ENCODE data around the gene MYH15. TPM values are rescaled to one million over a fixed set of nuclear protein-coding genes. Genes with fewer than 3 reads are reported as not detected.

MYH15 gene
- polyA plus RNA-seq, 3 donors: not detected

DNA sequence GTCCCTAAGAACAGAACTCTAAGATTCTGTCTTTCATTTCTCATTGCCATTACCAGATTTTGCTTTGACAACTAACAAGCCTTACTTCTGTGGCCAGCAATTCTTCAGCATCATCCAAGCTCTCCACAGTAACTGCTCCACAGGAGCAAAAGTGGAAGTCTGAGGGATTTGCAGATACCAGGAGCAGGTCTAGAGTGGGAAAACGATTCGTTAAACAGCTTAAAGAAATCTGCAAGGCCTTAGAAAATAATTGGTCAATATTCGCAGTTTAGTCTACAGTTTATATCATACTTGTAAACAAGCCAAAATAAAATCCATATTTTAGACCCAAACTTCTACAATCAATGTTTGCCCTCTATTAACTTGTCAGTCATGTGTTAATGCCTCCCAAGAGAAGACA, 24.1 kb downstream of the MYH15 start:
- no peaks in the 10 kb centered on the region for H3K9me3 Mint-ChIP-seq
- no peaks in the 10 kb centered on the region for H3K4me1 ChIP-seq (ENCODE audit: control insufficient read depth in 1 of 2, insufficient read depth in 2 of 2, low read length in 2 of 2)
- intact Hi-C loops (cut with micrococcal nuclease): no loop called here
- H3K9ac ChIP-seq (ENCODE audit: insufficient read depth, low read length, poor library complexity, severe bottlenecking): no peak overlapping the region
- no peak overlapping the region for H3K27ac ChIP-seq (ENCODE audit: low read depth in 1 of 2, low read length in 2 of 2)
- no peaks in the 10 kb centered on the region for H3K9me3 ChIP-seq (replicated peaks in 1 of 2; ENCODE audit: control insufficient read depth in 1 of 2, insufficient read depth in 1 of 2, low read length in 2 of 2)
- no peaks in the 10 kb centered on the region for H3K27me3 ChIP-seq (ENCODE audit: control insufficient read depth in 2 of 2, insufficient read depth in 2 of 2, low read length in 2 of 2)
- H3K79me2 ChIP-seq (ENCODE audit: insufficient read depth, low read length): no peaks in the 10 kb centered on the region
- H3K4me2 ChIP-seq (replicated peaks; ENCODE audit: extremely low read depth, low read length, poor library complexity, severe bottlenecking): no peak overlapping the region
- WGBS (ENCODE audit: insufficient coverage): 83% methylated on average over 2 of the region's 3 CpGs
- H3K36me3 Mint-ChIP-seq: no peaks in the 10 kb centered on the region
- TF ChIP-seq, protein P1, sequence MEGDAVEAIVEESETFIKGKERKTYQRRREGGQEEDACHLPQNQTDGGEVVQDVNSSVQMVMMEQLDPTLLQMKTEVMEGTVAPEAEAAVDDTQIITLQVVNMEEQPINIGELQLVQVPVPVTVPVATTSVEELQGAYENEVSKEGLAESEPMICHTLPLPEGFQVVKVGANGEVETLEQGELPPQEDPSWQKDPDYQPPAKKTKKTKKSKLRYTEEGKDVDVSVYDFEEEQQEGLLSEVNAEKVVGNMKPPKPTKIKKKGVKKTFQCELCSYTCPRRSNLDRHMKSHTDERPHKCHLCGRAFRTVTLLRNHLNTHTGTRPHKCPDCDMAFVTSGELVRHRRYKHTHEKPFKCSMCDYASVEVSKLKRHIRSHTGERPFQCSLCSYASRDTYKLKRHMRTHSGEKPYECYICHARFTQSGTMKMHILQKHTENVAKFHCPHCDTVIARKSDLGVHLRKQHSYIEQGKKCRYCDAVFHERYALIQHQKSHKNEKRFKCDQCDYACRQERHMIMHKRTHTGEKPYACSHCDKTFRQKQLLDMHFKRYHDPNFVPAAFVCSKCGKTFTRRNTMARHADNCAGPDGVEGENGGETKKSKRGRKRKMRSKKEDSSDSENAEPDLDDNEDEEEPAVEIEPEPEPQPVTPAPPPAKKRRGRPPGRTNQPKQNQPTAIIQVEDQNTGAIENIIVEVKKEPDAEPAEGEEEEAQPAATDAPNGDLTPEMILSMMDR (IDR thresholded peaks at IDR 0.05): no peak
- DNase-seq: no peak
- no peak overlapping the region for H3K4me3 Mint-ChIP-seq
- H3K4me1 Mint-ChIP-seq: peaks cover 2% of the 10 kb centered on the region
- H3K27me3 Mint-ChIP-seq (ENCODE audit: low read depth in 3 of 3): peaks cover 0 to 2% (median 0%) of the 10 kb centered on the region in 3 donors
- no peaks in the 10 kb centered on the region for H3K36me3 ChIP-seq (replicated peaks in 1 of 2; ENCODE audit: control insufficient read depth in 1 of 2, insufficient read depth in 2 of 2, low read length in 2 of 2)
- no peaks in the 10 kb centered on the region for H4K20me1 ChIP-seq (ENCODE audit: insufficient read depth, low read length)
- no peak overlapping the region for H2AFZ ChIP-seq (ENCODE audit: insufficient read depth, low read depth, low read length, poor library complexity, severe bottlenecking)
- no peak overlapping the region for H3K27ac Mint-ChIP-seq
- H3K4me3 ChIP-seq (replicated peaks in 1 of 3; ENCODE audit: low read depth in 2 of 3, low read length in 3 of 3): no peak overlapping the region

DNA sequence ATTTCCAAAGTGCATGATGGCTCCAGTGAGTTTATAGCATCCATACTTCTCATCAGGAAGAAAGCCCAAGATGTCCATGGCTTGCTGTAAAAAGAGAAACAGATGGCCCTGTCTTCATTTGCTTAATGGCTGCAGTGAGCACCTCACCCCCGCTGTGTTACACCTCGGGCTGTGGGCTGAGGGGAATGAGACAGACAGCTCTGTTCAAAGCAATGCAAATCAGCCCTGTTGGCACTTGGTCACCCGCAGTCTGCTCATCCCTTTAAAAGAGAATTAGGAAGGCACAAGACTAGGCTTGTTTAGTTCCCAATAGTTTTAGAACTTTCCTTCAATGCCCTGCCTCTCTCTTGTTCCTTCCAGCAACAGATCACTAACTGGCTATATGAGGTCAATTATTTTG, 25.2 kb downstream of the MYH15 start:
- Histone ChIP-seq H2AFZ (ENCODE audit: insufficient read depth, low read depth, low read length, poor library complexity, severe bottlenecking) (no peak overlapping the region), H3K4me3 (replicated peaks in 1 of 3; ENCODE audit: low read depth in 2 of 3, low read length in 3 of 3) (no peak overlapping the region), H3K79me2 (ENCODE audit: insufficient read depth, low read length) (no peaks in the 10 kb centered on the region), H3K27ac (ENCODE audit: low read depth in 1 of 2, low read length in 2 of 2) (no peak overlapping the region), H4K20me1 (ENCODE audit: insufficient read depth, low read length) (no peaks in the 10 kb centered on the region), H3K4me1 (ENCODE audit: control insufficient read depth in 1 of 2, insufficient read depth in 2 of 2, low read length in 2 of 2) (no peaks in the 10 kb centered on the region), H3K36me3 (replicated peaks in 1 of 2; ENCODE audit: control insufficient read depth in 1 of 2, insufficient read depth in 2 of 2, low read length in 2 of 2) (no peaks in the 10 kb centered on the region), H3K9me3 (replicated peaks in 1 of 2; ENCODE audit: control insufficient read depth in 1 of 2, insufficient read depth in 1 of 2, low read length in 2 of 2) (no peaks in the 10 kb centered on the region), H3K27me3 (ENCODE audit: control insufficient read depth in 2 of 2, insufficient read depth in 2 of 2, low read length in 2 of 2) (no peaks in the 10 kb centered on the region), H3K9ac (ENCODE audit: insufficient read depth, low read length, poor library complexity, severe bottlenecking) (no peak overlapping the region), H3K4me2 (replicated peaks; ENCODE audit: extremely low read depth, low read length, poor library complexity, severe bottlenecking) (no peak overlapping the region)
- Mint-ChIP-seq H3K9me3 (no peaks in the 10 kb centered on the region), H3K4me1 (peaks cover 2% of the 10 kb centered on the region), H3K4me3 (no peak overlapping the region), H3K36me3 (no peaks in the 10 kb centered on the region), H3K27ac (no peak overlapping the region), H3K27me3 (ENCODE audit: low read depth in 3 of 3) (peaks cover 0 to 2% (median 0%) of the 10 kb centered on the region in 3 donors)
- TF ChIP-seq, protein P1 (IDR thresholded peaks at IDR 0.05): no peak
- WGBS (ENCODE audit: insufficient coverage): 100% methylated on average over 3 of the region's 3 CpGs
- no peak for DNase-seq
- intact Hi-C loops (cut with micrococcal nuclease): no loop called here

Data from CD14-positive monocyte (primary cell).